Measurements from ENCODE around the gene ARHGEF3. TPM values are rescaled to one million over a fixed set of nuclear protein-coding genes. Genes with fewer than 3 reads are reported as not detected.

ARHGEF3 gene
- total RNA-seq, 1 donor from 2014 or later, result 59.2 TPM

DNA sequence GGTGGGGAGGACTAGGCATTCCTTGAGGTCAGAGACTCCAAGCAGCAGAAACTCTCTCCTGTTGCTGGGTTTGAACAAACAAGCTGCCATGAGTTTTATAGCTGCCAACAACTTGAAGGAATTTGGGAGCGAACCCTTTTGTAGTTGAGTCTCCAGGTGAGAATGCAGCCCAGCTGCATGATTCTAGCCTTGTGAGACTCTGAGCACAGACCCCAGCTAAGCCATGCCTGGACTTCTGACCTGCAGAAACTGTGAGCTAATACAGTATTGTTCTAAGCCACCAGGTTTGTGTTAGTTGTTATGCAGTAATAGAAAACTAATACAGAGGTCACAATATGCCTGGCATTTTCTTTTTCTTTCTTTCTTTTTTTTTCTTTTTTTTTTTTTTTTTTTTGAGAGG, 112.4 kb downstream of the ARHGEF3 start:
- Mint-ChIP-seq H3K9me3 (no peaks in the 10 kb centered on the region), H3K27ac (no peak overlapping the region), H3K4me3 (no peak overlapping the region), H3K4me1 (ENCODE audit: low read depth) (peaks cover 19% of the 10 kb centered on the region), H3K27me3 (ENCODE audit: insufficient read depth) (peaks cover 2% of the 10 kb centered on the region), H3K36me3 (ENCODE audit: low read depth) (peaks cover 3% of the 10 kb centered on the region)
- DNase-seq (ENCODE audit: low spot score), result no peak
- intact Hi-C loops (cut with micrococcal nuclease), result loop anchor here (5.0 to 10.0 kb wide), 2 partner anchors 865 to 1003 kb away; partner anchors contain the start of genes DENND6A and PDE12

DNA sequence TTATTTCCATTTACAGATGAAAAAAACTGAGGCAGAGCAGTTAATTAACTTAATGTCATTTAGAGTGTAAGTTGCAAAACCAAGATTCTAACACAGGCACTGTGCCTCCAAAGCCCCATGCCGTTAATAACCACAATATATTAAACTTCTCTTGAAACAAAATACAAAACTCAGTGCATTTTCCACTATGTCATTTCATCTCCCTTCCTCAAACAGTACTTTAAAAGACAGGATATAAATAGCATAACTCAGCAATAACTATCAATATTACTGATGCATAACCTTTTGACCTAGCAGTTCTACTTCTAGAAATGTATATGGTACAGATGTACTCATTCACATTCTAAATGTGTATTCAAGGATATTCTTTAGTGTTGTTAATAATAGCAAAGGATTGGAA, 113.6 kb downstream of the ARHGEF3 start:
- intact Hi-C loops (cut with micrococcal nuclease), result loop anchor here (5.0 to 10.0 kb wide), 2 partner anchors 867 to 1004 kb away; partner anchors contain the start of genes DENND6A and PDE12
- Mint-ChIP-seq H3K9me3 (peaks cover 9% of the 10 kb centered on the region), H3K36me3 (ENCODE audit: low read depth) (peaks cover 9% of the 10 kb centered on the region), H3K27me3 (ENCODE audit: insufficient read depth) (peaks cover 2% of the 10 kb centered on the region), H3K27ac (no peak overlapping the region), H3K4me3 (no peak overlapping the region), H3K4me1 (ENCODE audit: low read depth) (peaks cover 15% of the 10 kb centered on the region)
- no peak for DNase-seq (ENCODE audit: low spot score)

DNA sequence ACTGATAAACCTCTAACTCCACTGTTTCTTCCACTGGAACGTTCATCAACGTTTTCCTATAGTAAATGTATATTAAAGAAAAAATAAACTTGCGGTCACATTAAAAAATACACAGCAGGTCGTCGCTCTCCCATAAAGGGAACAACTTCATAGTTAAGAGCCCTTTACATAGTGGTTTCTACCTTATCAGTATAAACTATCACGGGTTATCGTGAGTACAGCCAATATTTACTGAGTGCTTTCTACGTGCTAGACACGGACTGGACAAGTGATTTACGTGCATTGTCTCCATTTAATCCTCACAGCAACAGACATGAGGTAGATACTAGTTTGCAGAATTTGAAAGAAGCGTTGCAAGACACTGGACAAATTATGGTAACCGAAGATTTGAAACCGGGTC, 117.7 kb downstream of the ARHGEF3 start:
- DNase-seq (ENCODE audit: low spot score), result no peak
- Mint-ChIP-seq H3K36me3 (ENCODE audit: low read depth) (peaks cover 27% of the 10 kb centered on the region), H3K27ac (peak overlapping the region; percentile 82), H3K4me1 (ENCODE audit: low read depth) (peaks cover 35% of the 10 kb centered on the region), H3K9me3 (peaks cover 9% of the 10 kb centered on the region), H3K27me3 (ENCODE audit: insufficient read depth) (peaks cover 2% of the 10 kb centered on the region), H3K4me3 (peak overlapping the region; percentile 68)
- intact Hi-C loops (cut with micrococcal nuclease), result loop anchor here (5.0 to 10.0 kb wide), 4 partner anchors 233 to 913 kb away; partner anchors contain the start of genes APPL1, ARF4 and PDE12

DNA sequence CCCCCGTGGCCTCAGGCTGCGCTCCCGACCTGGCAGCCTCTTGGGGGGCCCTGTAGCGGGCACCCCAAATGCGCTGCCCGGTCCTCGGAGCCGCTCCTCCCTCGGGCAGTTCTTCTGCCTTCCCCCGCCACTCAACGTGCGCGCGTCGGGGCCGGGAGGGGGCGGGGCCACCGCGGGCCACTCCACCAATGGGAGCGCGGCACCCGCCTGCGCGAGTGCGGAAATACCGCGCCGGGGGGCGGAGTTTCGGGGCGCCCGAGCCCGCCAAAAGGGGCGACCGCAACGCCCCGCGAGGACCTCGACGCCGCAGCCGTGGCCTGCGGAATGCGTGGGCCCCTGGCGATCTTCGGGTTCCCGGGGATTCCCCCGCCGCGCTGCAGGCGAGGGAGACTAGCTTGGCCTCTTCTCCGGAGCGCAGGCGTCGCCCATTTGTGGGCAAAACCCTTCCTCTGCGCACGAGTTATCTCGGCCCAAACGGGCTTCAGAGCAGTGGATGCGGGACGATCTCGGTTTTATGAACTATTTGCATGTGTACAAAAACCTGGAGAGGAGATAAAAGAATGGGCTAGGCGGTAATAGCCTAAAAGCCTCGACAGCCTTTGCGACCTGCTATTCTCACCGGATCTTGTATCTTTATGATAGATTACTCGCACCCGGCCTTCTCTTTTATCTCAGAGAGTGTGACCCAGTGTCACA, 118.5 kb downstream of the ARHGEF3 start, which contains the start of gene TASOR:
Gene TASOR (minus strand): TSS at position 144 of the 696 bp plus-strand sequence. CDS start 259 bp downstream, outside the sequence.
- Mint-ChIP-seq H3K27ac (peak within 1 kb of the TSS; percentile 96), H3K4me3 (peak within 1 kb of the TSS; percentile 97), H3K9me3 (peaks cover 9% of the 10 kb centered on the region), H3K4me1 (ENCODE audit: low read depth) (peaks cover 41% of the 10 kb centered on the region), H3K27me3 (ENCODE audit: insufficient read depth) (peaks cover 2% of the 10 kb centered on the region), H3K36me3 (ENCODE audit: low read depth) (peaks cover 27% of the 10 kb centered on the region)
- intact Hi-C loops (cut with micrococcal nuclease), result loop anchor here (2.0 to 10.0 kb wide), 5 partner anchors 70 to 914 kb away; partner anchors contain the start of genes APPL1, ARF4 and PDE12
- DNase-seq (ENCODE audit: low spot score), result peak; percentile 84

DNA sequence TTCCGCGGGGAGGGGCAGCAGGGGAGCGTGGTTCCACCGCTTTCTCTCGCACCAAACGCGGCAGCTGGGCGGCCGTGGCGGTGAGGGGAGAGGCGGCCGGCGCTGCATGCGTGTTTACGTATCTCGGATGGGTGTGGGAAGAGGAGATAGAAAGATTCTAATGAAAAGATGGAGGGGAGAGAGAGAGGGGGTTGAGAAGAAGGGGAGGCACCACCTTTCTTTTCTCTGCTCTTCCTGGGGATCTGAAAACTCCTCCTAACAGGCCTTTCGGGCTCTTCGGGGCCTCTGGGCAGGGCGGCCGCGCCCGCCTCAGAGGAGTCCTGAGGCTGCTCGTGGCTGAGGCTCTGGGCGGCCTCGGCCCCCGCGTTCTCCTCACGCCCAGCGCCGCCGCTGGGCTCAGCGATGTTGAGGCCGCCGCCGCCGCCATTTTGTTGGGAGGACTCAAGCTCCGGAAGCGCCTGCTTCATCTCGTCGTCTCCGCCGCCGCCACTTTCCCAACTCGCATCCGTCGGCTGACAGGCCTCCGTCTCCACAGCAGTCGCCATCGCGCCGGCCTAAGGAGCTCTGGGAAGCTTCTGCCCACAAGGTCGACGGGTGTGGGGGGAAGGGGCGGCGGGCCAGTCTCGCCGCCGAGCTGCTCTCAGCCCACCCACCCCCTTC, 119.2 kb downstream of the ARHGEF3 start:
- peaks cover 30% of the 10 kb centered on the region for H3K36me3 Mint-ChIP-seq (ENCODE audit: low read depth)
- H3K4me1 Mint-ChIP-seq (ENCODE audit: low read depth), result peaks cover 45% of the 10 kb centered on the region
- H3K9me3 Mint-ChIP-seq, result peaks cover 9% of the 10 kb centered on the region
- intact Hi-C loops (cut with micrococcal nuclease), result loop anchor here (1.0 to 10.0 kb wide), 8 partner anchors 11 to 915 kb away; partner anchors contain the start of genes APPL1, ARF4, CCDC66 and PDE12
- H3K27me3 Mint-ChIP-seq (ENCODE audit: insufficient read depth), result peaks cover 2% of the 10 kb centered on the region
- peak overlapping the region; percentile 97 for H3K4me3 Mint-ChIP-seq
- peak; percentile 77 for DNase-seq (ENCODE audit: low spot score)
- H3K27ac Mint-ChIP-seq, result peak overlapping the region; percentile 96

DNA sequence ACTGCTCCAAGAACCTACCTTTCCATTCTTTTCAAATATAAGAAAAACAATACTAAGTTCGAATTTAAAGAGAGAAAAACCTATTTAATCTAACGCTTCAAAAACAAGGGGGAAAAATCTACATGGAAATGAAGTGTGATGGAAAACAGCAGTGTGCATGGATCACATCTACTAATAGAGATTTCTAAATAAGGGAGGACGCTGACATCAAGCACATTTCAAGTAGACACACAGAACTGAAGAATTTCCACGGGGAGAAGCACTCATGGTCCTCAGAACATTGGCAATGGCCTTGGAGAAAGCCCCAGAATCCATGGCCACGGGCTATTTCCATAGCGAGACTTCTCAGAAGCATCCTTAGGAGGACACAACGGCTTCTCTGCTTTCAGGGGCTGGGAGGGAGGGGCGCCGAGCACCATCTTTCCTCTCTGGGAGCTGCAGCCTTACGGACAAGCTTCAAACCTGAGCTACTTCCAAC, 119.7 kb downstream of the ARHGEF3 start:
- Mint-ChIP-seq H3K4me3 (peak overlapping the region; percentile 97), H3K27ac (peak overlapping the region; percentile 96), H3K36me3 (ENCODE audit: low read depth) (peaks cover 36% of the 10 kb centered on the region), H3K27me3 (ENCODE audit: insufficient read depth) (peaks cover 2% of the 10 kb centered on the region), H3K4me1 (ENCODE audit: low read depth) (peaks cover 51% of the 10 kb centered on the region), H3K9me3 (peaks cover 9% of the 10 kb centered on the region)
- DNase-seq (ENCODE audit: low spot score), result no peak
- intact Hi-C loops (cut with micrococcal nuclease), result loop anchor here (1.0 to 10.0 kb wide), 8 partner anchors 11 to 915 kb away; partner anchors contain the start of genes APPL1, ARF4, CCDC66 and PDE12

DNA sequence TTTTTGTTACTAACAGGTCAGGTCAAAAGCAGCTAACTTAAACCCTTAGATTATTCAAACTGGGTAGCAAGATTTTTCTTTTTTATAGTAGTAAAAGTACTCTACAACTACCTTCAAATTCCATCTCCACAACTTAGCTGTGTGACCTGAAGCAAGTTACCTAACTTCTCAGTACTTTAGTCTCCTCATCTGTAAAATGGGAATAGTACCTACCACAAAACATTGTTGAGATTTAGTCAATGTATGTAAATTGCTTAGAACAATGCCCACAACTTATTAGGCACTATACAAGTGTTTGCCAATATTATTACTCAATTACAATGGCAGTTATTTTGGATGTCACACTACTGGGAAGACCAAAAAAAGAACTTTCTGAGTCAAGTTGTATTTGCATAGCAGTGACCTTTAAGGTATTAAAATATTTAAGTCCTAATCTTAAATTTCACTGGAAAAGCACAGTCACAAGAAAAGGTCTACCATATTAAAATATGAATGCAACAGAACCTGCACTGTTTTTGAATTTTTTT, 121.6 kb downstream of the ARHGEF3 start:
- Mint-ChIP-seq H3K27ac (no peak overlapping the region), H3K4me3 (peak overlapping the region; percentile 26), H3K4me1 (ENCODE audit: low read depth) (peaks cover 53% of the 10 kb centered on the region), H3K36me3 (ENCODE audit: low read depth) (peaks cover 38% of the 10 kb centered on the region), H3K9me3 (peaks cover 9% of the 10 kb centered on the region), H3K27me3 (ENCODE audit: insufficient read depth) (peaks cover 2% of the 10 kb centered on the region)
- intact Hi-C loops (cut with micrococcal nuclease), result loop anchor here (5.0 to 10.0 kb wide), 4 partner anchors 237 to 917 kb away; partner anchors contain the start of genes APPL1, ARF4 and PDE12
- no peak for DNase-seq (ENCODE audit: low spot score)

Other genes with a start within 250 kb of the ARHGEF3 start
- 37.7 and 40.4 TPM in 2 replicates for gene CCDC66, start 244.8 kb downstream of the ARHGEF3 start, total RNA-seq
- gene TASOR, start 118.7 kb downstream of the ARHGEF3 start, total RNA-seq, result 60.8 and 63.6 TPM in 2 replicates